Ishikawa (cell line): ENCODE results near the gene TEX29.

Source experiments
- EGR1 ChIP-seq: IDR thresholded peaks from 2 replicates; pipeline ENCODE4 v1.6.1; 2012
- EP300 ChIP-seq: IDR thresholded peaks from 2 replicates; pipeline ENCODE4 v1.6.1; 2012; ENCODE audit warnings: borderline replicate concordance
- FOXM1 ChIP-seq: IDR thresholded peaks from 2 replicates; pipeline ENCODE4 v1.6.1; 2012; ENCODE audit warnings: low read depth, borderline replicate concordance
- NFIC ChIP-seq: IDR thresholded peaks from 2 replicates; pipeline ENCODE4 v1.6.1; 2012
- RAD21 ChIP-seq: IDR thresholded peaks from 2 replicates; pipeline ENCODE4 v1.6.1; 2012; ENCODE audit warnings: low read depth
- TAF1 ChIP-seq: IDR thresholded peaks from 2 replicates; pipeline ENCODE4 v1.6.1; 2012; ENCODE audit warnings: low read depth, mild to moderate bottlenecking
- TCF12 ChIP-seq: IDR thresholded peaks from 2 replicates; pipeline ENCODE4 v1.6.1; 2012; ENCODE audit warnings: low read depth
- TEAD4 ChIP-seq: IDR thresholded peaks from 2 replicates; pipeline ENCODE4 v1.6.1; 2012
- YY1 ChIP-seq: IDR thresholded peaks from 2 replicates; pipeline ENCODE4 v1.6.1; 2012; ENCODE audit warnings: low read depth
- ZBTB7A ChIP-seq: IDR thresholded peaks from 2 replicates; pipeline ENCODE4 v1.6.1; 2012; ENCODE audit warnings: low read depth
- TF ChIP-seq, protein P1 (sequence below): IDR thresholded peaks from 2 replicates; pipeline ENCODE4 v1.6.1; 2012
- TF ChIP-seq, protein P2 (sequence below): IDR thresholded peaks from 2 replicates; pipeline ENCODE4 v1.6.1; 2012
- TF ChIP-seq, protein P3 (sequence below): IDR thresholded peaks from 2 replicates; pipeline ENCODE4 v1.6.1; 2012; ENCODE audit warnings: low read depth, mild to moderate bottlenecking

DNA sequence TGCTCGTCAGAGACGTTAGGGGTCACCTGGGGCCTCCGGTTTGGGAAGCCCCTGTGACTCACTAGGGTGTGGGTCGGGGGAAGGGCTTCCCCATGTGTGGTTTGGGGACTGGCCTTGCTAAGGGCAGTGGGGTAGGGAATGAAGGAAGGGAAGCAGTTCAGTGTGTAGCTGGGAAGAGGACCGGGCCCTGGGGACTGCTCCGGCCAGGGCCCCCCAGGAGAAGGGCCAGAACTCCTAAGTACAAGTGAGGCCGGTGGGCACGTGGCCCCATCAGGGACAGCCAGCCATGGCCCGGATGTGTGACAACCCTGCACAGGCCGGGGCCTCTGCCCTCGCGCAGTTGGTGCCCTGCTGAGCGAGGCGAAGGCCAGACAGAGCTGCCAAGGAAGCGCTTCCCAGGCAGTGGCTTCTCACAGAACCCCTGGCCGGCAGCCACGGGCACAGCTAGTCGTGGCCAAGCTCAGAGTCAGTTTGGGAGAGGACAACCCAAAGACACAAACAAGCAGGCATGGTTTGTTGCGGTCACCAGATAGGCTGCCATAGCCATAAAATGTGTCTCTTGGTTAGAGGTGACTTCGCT, 25.7 kb downstream of the TEX29 start:
- TF ChIP-seq RAD21 (no peak), YY1 (no peak), TEAD4 (no peak), TAF1 (no peak), EGR1 (no peak), EP300 (no peak), ZBTB7A (no peak), FOXM1 (no peak), NFIC (no peak), TCF12 (no peak)
- TF ChIP-seq, protein P1, sequence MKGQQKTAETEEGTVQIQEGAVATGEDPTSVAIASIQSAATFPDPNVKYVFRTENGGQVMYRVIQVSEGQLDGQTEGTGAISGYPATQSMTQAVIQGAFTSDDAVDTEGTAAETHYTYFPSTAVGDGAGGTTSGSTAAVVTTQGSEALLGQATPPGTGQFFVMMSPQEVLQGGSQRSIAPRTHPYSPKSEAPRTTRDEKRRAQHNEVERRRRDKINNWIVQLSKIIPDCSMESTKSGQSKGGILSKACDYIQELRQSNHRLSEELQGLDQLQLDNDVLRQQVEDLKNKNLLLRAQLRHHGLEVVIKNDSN = no peak
- TF ChIP-seq, protein P2, sequence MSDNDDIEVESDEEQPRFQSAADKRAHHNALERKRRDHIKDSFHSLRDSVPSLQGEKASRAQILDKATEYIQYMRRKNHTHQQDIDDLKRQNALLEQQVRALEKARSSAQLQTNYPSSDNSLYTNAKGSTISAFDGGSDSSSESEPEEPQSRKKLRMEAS = no peak
- TF ChIP-seq, protein P3, sequence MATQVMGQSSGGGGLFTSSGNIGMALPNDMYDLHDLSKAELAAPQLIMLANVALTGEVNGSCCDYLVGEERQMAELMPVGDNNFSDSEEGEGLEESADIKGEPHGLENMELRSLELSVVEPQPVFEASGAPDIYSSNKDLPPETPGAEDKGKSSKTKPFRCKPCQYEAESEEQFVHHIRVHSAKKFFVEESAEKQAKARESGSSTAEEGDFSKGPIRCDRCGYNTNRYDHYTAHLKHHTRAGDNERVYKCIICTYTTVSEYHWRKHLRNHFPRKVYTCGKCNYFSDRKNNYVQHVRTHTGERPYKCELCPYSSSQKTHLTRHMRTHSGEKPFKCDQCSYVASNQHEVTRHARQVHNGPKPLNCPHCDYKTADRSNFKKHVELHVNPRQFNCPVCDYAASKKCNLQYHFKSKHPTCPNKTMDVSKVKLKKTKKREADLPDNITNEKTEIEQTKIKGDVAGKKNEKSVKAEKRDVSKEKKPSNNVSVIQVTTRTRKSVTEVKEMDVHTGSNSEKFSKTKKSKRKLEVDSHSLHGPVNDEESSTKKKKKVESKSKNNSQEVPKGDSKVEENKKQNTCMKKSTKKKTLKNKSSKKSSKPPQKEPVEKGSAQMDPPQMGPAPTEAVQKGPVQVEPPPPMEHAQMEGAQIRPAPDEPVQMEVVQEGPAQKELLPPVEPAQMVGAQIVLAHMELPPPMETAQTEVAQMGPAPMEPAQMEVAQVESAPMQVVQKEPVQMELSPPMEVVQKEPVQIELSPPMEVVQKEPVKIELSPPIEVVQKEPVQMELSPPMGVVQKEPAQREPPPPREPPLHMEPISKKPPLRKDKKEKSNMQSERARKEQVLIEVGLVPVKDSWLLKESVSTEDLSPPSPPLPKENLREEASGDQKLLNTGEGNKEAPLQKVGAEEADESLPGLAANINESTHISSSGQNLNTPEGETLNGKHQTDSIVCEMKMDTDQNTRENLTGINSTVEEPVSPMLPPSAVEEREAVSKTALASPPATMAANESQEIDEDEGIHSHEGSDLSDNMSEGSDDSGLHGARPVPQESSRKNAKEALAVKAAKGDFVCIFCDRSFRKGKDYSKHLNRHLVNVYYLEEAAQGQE = no peak
